GM12878 (cell line): Measurements from ENCODE around the gene CDK15.

ENCODE experiments used
- CEBPB ChIP-seq, 2 experiments: fragments of 150-350 bp in 1 of 2; IDR thresholded peaks; 2 replicates each; pipeline ENCODE4 v1.6.1; 2012 to 2014; ENCODE audit warnings: low read depth in 2 of 2, low read length in 2 of 2, borderline replicate concordance in 1 of 2, inconsistent platforms in 1 of 2
- CEBPZ ChIP-seq: fragments of 150-350 bp; IDR thresholded peaks from 2 replicates; pipeline ENCODE4 v1.6.1; 2016; ENCODE audit warnings: low read depth, low read length
- CTCF ChIP-seq, 3 experiments: IDR thresholded peaks in 2 of 3; conservative IDR thresholded peaks in 1 of 3; 2 replicates each; pipeline ENCODE4 v1.5.1; 2011; ENCODE audit warnings: low read depth in 3 of 3, low read length in 3 of 3, mild to moderate bottlenecking in 3 of 3, control low read depth in 2 of 3, moderate library complexity in 2 of 3, inconsistent platforms in 1 of 3, mixed read lengths in 1 of 3; ENCODE audit not compliant: control insufficient read depth in 2 of 3, insufficient read depth in 1 of 3; ENCODE audit errors: extremely low read depth in 1 of 3
- E2F8 ChIP-seq: fragments of 450-650 bp; IDR thresholded peaks from 2 replicates; pipeline ENCODE4 v1.6.1; 2018; ENCODE audit warnings: mild to moderate bottlenecking, low read depth, moderate library complexity; ENCODE audit not compliant: partially characterized antibody
- IRF5 ChIP-seq: fragments of 450-650 bp; IDR thresholded peaks from 2 replicates; pipeline ENCODE4 v1.6.1; 2017; ENCODE audit warnings: borderline replicate concordance
- MAX ChIP-seq: IDR thresholded peaks from 2 replicates; pipeline ENCODE4 v1.6.1; 2012; ENCODE audit warnings: low read depth, low read length, improper control_type of control experiment
- NR2F1 ChIP-seq: fragments of 450-650 bp; conservative IDR thresholded peaks from 2 replicates; pipeline ENCODE4 v1.6.1; 2017; ENCODE audit warnings: mild to moderate bottlenecking
- POLR2AphosphoS5 ChIP-seq: IDR thresholded peaks from 2 replicates; pipeline ENCODE4 v1.6.1; 2011; ENCODE audit warnings: mild to moderate bottlenecking, low read length, inconsistent platforms
- PRDM15 ChIP-seq: fragments of 450-650 bp; formaldehyde crosslinking; IDR thresholded peaks from 2 replicates; pipeline ENCODE4 v1.4.0; 2020; ENCODE audit warnings: mild to moderate bottlenecking, moderate library complexity
- REST ChIP-seq: IDR thresholded peaks from 2 replicates; pipeline ENCODE4 v1.6.1; 2012; ENCODE audit warnings: mild to moderate bottlenecking, low read depth, low read length
- ZNF622 ChIP-seq: fragments of 450-650 bp; IDR thresholded peaks from 2 replicates; pipeline ENCODE4 v1.6.1; 2017; ENCODE audit warnings: mild to moderate bottlenecking, inconsistent platforms

GRCh38 chr2:201828220-201828619 is 21.9 kb downstream of the CDK15 start:
- TF ChIP-seq CTCF (IDR thresholded peaks at IDR 0.05 in 2 of 3, conservative IDR thresholded peaks at IDR 0.05 in 1 of 3; ENCODE audit: control insufficient read depth in 2 of 3, extremely low read depth in 1 of 3, insufficient read depth in 1 of 3, low read depth in 3 of 3, low read length in 3 of 3) (no peak), CEBPZ (no peak), CEBPB (IDR thresholded peaks at IDR 0.05; ENCODE audit: borderline replicate concordance in 1 of 2, low read depth in 2 of 2, low read length in 2 of 2) (no peak), ZNF622 (no peak), MAX (no peak), IRF5 (no peak), PRDM15 (CRISPR knock-in tag) (no peak), POLR2AphosphoS5 (no peak), E2F8 (no peak), NR2F1 (no peak), REST (no peak)
